Stimulated activated CD8-positive, alpha-beta memory T cell treated with anti-CD3 and anti-CD28 coated beads, Interleukin-7, amount 100 ng/mL, for 48 hours (primary cell): Measurements from ENCODE around the gene CDH13.
A peak's percentile ranks its signal among the peaks of the same experiment; 100 is the strongest.

ENCODE experiments used
- DNase-seq, 2 donors: peaks; one replicate each; pipeline ENCODE4 v3.0.0-alpha.2; 2020; ENCODE audit warnings: low read depth in 1 of 2; ENCODE audit errors: extremely low read depth in 1 of 2

The CDH13 gene

DNA sequence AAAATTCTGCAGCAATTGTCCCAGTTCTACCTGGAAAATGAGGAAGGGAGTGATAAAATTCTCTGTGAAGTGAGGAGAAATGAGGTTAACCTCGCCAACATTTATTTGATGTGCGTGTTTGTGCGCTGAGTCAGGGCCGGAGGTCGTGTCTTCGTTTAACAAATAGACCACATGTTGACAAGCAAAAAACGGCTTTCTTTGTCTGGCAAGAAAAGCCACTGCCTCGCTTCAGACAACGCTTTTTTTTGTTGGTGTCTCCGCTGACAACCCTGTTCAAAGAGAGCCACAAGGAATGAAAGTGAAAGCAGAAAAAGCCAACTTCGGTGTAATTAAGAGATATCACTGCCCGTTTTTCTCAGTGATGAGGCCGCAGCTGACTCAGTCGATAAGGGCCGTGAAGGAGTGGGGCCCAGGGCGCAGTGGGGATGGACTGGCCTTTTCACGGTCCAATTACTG is 510.6 kb downstream of the CDH13 start:
- no peak for DNase-seq

DNA sequence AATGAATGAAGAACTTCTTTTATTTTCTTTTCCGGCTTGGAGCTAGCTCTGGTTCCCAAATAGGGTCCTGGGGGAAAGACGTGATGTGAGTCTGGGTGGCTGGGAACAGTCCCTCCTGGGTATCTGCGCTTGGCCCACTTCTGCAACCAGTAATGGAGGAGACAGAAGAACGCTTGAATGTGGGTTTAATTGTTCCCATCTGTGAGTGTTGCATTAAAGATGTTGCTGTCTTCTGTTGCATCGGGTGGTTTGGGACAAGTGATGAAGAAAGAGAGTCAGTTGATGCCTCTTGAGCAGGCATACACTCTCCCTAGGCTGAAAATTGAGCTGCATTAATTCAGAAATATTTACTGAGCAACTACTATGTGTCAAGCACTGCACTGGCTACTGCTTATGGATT is 511.1 kb downstream of the CDH13 start:
- DNase-seq: no peak

DNA sequence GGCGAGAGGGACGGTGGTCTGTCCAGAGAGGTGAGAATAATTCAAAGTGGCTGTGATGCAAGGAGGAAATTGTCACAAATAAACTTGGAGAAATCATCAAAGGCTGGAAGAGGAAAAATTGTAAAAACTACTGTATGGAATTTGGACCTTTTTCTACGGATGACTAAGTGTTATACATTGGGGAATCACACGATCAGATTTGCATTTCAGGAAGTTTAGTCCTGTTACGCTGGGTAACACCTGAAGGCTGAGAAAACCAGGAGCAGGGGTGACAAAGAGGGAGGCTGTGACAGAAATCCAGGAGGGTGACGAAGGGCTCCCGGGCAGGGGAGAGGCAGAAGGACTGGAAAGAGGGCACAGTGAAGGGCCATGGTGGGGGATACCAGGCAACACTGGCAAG is 511.7 kb downstream of the CDH13 start:
- DNase-seq: no peak

DNA sequence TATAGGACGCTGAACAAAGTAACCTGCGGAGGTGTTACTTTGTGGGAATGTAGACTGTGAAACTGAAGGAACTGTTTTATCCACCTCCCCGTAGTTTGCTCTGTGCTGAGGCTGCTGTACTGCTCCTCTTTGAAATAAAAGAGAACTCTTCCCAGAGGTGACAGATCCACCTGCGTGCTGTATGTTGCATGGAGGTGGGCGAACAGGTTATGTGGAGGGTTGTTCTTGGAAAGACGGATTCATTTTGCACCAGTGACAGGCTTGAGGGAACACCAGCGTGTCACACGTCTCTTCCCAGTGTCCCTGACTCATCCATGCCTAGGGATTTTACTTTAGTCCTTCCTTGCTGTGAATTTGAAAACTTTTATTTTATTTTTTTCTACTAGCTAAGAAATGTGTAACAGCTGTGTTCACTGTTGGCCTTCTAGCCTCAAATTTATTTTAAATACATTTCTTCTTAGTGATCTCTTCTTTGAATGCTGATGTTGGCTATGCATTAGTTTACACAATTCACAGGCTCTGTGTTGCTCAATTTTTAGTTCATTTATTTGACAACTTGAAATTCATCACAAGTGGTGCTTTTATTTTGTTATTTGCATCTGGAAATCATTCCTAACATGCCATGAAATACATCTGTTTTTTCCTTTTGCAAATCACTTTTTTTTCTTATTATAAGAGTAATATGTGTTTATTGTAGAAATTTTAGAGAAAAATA is 512.4 kb downstream of the CDH13 start:
- DNase-seq: no peak

DNA sequence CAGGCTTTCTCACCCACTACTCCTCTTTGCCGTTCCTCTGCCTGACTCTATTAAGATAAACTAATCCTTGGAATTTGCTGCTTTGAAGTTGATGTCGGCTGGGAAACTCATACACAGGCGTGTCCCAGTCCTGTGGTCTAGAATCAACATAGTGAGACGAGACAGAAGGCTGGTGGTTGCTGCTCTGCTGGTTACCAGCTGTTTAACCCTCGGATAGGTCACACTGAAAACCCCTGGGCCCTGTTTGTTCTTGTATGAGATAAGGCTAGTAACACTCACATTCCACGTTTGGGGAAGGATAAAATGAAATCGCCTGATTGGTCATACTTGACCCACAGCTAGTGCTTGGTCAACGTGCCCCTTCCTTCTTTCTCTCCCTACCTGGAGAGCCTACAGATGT is 517.0 kb downstream of the CDH13 start:
- DNase-seq: no peak

DNA sequence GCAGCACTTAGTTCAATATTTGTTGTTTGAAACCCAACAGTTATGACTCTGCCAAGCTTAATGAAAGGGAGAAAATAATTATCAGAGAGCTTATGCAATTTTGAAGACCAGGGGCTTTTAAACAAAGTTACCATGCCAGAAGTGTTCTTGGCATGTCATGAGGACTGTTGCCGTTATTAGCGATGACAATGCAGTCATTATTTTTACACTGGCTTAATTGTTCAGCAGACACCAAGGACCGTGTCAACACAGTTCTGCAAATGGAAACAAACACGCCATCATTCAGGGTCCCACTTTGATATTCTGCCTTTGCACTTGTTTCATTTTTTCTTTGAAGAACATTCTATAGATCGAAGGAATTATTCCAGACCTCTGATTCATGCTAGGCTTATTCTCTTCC is 518.5 kb downstream of the CDH13 start:
- DNase-seq: no peak

DNA sequence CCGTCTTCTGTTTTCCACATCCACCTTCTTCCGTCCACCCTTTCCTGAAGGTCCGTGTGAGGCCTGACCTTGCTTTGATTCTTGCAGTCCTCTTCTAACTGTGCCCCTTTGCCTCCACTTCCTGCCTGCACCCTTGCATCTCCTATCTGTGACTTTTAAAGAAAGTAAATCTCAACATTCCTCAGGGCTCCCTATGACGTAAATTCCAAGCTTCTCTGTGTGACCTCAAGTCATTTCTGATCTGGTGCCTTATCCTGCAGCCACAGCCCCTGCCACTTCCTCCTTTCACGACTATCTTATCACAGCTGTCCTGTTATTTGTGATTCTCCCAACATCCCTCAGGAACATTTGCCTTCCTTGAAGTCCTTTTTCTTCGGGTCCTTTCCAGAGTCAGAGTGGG is 520.5 kb downstream of the CDH13 start:
- no peak for DNase-seq

DNA sequence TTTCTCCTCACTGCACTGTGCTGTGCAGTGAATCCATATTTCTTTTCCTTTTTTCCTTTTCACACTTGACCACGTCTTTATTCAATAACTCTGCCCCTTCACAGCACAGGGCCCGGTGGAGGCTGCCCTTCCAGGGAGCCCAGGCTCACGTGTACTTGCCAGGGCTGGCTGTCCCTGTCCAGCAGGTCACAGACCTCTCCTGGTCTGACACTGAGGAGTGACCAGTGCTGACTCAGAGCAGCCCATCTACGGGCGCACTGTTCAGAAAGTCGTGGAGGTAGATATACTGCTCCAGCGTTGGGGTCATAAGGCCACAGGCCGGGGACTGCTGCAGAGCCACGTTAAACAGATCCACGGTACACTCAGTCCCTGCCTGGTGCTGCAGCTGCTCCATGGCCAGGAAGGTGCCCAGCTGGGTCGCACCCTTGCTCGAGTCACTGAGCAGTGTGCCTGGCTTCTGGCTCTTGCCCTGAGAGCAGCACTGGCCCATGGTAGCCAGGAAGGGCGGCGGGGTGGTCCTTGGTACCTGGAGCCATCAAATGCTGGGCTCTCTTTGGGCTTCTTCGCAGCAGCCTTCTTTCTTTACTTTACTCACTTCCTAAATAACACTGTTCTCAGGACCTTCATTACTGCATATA is 531.7 kb downstream of the CDH13 start:
- no peak for DNase-seq

DNA sequence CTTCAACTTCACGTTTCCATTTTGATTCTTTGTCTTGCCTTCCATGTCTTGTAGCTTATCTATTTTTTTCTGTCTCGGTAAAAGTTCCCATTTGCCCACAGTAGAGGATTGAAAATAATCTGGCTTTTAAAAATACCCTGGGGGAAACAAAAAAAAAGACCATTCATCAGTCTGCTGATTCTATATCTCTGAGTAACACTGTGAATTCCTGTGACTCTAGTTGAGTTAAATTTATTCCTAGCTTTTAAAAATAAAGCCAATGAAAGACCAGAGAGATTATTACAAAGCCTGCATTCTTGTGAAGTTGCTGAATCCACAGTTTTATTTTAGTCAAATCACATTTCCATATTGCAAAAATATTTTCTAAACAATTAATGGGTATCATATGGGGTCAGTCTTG is 532.3 kb downstream of the CDH13 start:
- DNase-seq: no peak

DNA sequence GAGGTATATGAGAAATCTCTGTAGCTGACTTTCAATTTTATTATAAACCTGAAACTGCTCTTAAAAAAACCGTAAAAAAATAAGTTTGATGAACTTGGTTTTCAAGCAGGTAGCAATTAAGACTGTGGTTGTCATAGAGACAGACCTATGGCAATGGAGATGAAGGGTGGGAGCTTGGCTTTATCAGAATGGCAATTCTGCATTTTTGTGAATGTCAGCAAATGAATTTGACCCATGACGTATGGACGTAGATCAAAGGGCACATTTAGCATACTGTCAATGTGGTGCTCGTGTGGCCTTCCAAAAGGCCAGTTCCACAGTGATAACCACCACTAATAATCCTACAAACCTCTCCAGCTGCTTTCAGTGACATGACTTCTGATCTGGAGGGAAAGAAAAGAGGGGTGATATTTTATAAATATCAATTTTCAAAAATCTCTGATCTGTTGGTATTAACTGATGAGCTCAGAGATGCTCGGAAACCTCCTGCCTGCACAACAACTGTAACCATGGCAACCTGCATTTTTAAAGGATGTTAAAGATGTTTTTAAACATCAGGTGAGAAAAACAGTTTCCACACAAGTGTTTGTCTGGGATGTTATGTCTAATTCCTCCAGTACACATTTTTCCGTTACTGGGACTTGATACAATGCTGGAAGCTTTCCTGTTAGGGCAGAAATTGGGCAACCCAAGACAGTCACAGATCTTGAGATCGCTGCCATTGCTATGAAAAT is 533.7 kb downstream of the CDH13 start:
- DNase-seq: no peak

DNA sequence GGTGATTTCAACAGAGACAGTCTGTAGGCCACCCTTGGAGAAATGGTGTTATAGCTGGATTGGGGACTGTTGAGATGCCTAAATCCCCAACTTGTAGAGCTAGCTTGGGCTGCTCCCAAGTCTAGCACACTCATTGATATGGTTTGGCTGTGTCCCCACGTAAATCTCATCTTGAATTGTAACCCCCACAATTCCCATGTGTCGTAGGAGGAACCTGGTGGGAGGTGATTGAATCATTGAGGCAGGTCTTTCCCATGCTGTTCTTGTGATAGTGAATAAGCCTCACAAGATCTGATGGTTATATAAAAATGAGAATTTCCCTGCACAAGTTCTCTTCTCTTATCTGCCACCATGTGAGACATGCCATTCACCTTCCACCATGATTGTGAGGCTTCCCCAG is 536.0 kb downstream of the CDH13 start:
- no peak for DNase-seq

DNA sequence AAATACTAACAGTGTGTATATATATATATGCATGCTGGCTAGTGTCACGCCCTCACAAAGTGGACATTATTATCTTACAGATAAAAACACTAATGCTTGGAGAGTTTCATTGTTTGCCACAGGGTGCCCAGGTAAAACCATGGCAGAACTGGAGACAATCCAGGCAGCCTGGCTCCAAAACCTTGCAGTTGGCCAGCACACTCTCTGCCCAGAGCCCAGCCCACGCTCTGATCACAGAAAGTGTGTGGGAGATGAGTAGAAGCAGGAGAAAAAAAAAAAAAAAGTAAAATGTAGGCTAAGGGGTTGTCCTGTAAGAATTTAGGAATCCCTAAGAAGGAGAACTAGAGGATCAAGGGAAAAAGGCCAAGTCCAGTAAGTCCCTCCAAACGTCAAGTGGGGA is 538.0 kb downstream of the CDH13 start:
- no peak for DNase-seq

DNA sequence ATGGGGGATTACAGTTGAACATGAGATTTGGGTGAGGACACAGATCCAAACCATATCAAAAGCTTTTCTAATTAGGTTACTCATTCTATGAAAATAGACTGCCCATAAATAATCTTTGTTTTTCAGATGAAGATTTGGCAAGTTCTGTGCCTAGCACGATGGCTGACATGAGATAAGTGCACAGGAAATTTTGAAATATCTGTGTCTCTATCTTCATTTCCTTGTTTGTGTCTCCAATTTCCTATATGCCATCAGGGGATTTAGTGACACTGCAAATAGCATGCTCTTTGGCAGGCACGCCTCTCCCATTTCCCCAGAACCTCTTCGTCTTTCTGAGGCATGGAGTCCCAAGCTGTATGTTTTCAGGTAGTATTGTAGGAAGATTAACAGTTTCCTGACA is 544.6 kb downstream of the CDH13 start:
- DNase-seq: no peak

DNA sequence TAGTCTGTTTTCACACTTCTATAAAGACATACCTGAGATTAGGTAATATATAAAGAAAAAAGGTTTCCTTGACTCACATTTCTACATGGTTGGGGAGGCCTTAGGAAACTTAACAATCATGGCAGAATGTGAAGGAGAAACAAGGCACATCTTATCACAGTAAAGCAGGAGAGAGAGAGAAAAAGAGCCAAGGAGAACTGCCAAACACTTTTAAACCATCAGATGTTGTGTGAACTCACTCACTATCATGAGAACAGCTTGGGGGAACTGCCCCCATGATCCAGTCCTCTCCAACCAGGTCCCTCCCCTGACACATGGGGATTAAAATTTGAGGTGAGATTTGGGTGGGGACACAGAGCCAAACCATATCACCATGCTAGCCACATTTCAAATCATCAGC is 547.9 kb downstream of the CDH13 start:
- no peak for DNase-seq

DNA sequence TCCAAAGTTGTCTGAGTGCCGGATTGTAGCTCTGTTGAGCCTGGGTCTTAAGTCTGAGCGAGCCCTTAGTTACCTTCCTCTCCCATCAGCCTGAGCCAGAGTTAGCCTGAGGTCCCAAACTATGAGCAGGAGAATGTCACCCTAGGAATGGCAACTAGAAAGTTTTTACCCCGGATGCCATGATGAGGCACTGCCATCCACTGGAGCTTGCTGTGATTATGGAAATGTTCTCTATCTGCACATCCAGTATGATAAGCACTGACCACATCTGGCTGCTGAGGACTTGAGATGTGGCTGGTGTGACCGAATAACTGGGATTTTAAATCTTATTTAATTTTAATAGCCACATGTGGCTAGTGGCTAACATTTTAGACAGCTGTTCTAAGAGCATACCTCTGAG is 550.0 kb downstream of the CDH13 start:
- DNase-seq: no peak

DNA sequence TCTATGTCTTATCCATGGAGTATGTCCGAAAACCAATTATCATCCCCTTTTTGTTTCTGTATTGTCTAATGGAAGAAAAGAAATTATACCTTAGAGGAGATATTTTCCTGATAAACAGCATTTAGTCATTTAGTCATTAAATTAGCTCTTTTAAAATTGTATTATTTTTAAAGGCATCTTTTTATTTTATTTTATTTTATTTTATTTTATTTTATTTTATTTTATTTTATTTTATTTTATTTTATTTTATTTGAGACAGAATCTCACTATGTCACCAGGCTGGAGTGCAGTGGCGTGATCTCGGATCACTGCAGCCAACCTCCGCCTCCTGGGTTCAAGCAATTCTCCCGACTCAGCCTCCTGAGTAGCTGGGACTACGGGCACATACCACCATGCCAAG is 559.1 kb downstream of the CDH13 start:
- DNase-seq: no peak

DNA sequence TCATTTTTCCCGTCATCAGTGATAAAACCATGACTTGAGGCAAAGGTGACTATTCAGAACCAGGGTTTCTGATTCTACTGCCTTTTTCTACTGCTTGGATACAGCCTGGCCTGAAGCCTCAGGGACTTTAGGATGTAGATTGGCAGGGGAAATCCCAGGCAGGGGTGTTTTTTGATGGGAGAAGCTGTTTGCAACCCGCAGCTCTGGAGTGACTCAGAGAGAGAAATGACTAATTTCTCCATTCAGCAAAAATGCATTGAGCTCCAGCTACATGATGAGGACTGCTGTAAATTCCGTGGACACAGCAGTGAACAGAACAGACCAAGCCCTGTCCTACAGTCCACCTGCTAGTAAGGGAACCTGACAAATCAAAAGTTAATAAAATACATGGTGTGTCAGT is 560.6 kb downstream of the CDH13 start:
- DNase-seq: peak in 1 of 2 donors; percentile 2

DNA sequence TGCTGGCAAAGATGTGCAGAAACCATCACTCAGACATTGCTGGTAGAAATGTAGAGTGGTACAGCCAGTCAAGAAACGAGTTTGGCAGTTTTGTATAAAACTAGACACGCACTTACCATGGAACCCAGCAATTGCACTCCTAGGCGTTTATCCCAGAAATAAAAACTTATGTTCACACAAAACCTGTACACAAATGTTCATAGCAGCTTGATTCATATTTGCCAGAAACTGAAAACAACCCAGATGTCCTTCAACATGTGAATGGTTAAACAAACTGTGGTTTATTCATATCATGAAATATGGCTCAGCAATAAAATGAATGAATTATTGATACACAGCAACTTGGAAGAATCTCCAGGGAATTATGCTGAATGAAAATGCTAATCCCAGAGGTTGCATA is 570.0 kb downstream of the CDH13 start:
- no peak for DNase-seq

DNA sequence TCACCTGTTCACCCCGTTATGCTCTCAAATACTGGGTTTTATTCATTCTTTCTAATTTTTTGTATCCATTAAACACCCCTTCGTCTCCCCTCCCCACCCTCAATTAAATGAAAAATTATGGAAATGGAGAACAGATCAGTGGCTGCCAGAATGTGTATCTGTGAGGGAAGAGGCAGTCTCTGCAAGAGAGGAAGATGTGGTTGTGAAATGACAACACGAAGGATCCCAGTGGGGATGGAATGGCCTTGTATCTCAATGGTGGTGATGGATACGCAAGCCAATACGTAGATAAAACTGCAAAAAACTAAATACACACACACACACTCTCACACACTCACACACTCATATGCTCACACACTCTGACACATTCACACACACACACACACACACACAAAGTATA is 570.7 kb downstream of the CDH13 start:
- DNase-seq: no peak

DNA sequence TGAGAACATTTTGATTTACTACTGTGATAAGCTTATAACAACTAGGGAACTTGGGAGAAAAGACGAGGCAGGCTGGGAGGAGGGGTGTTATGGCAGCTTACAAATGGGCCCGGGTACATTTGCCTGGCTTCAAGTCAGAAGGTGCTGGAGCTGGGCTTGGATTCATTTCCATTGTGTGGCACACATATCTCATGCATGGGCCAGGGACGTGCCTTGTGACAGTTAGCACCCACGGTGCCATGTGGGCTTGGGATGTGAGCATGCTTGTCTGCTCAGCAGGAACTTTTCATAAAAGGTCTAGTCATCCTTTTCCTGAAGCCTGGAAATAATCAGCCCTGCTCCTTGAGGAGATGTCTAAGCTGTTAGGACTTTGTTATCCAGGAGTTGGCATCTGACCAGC is 572.2 kb downstream of the CDH13 start:
- no peak for DNase-seq

DNA sequence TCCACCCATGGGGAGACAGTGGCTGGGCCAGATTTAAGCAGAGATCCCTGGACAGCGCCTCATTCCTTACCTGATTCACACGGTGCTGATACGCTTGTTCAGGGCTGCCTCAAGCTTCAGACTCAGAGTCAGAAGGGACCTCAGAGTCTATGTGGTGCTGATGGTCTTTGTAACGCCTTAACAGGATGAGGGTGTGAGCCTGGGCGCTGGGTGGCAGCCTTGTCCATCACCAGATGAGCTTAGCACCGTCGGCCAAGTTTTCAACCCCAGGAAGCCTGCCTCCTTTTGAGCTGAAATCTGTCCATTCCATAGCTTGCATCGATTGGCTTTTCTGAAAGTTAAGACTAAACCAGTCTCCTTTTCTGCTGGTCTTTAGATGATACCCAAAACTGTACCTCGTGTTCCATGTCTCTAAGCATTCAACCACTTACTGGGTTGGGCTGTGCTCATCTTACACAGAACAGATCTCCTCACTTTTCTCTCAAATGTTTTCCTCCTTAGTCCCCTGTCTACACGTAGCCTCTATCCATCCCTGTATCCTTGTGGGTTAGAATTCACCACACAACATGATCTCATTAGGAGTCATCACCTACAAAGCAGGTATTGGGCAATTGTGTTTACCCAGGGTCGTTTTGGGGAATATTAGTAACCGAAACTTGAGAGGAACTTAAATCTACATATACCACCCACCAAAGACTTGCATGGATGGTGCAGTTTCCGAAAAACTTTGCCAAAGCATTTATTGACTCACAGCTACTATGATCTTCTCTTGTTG is 573.4 kb downstream of the CDH13 start:
- no peak for DNase-seq
